ENCODE data around the gene S100A7.
"Not testable (repeated sequence)": the region's sequence is repeated elsewhere in the genome, so short reads cannot be mapped to it uniquely, and the experiment has no call there.

Gene S100A7

GRCh38 chr1:153430166-153430553, 30.3 kb downstream of the S100A7 start:
- no peak for DNase-seq

GRCh38 chr1:153429266-153430165, 30.9 kb downstream of the S100A7 start:
- DNase-seq: no peak

- no peak for DNase-seq
Measured at GRCh38 chr1:153428791-153429190, 31.7 kb downstream of the S100A7 start.

GRCh38 chr1:153428073-153428638, 32.3 kb downstream of the S100A7 start:
- DNase-seq: no peak

GRCh38 chr1:153426809-153427208, 33.6 kb downstream of the S100A7 start:
- DNase-seq: no peak

- peak; percentile 67 for DNase-seq
Measured at GRCh38 chr1:153422450-153423068, 37.9 kb downstream of the S100A7 start.

- DNase-seq: no peak
Measured at GRCh38 chr1:153420306-153420705, 40.1 kb downstream of the S100A7 start.

- DNase-seq: not testable (repeated sequence)
Measured at GRCh38 chr1:153419436-153419793, 41.0 kb downstream of the S100A7 start.

- DNase-seq: not testable (repeated sequence)
Measured at GRCh38 chr1:153418758-153419435, 41.6 kb downstream of the S100A7 start.

GRCh38 chr1:153417136-153417888, 43.1 kb downstream of the S100A7 start:
- DNase-seq: no peak

- no peak for DNase-seq
Measured at GRCh38 chr1:153415850-153416570, 44.4 kb downstream of the S100A7 start, which contains the start of gene S100A7A. S100A7A (plus strand) TSS chr1:153416520; CDS start chr1:153418083, 1,563 bp downstream.

GRCh38 chr1:153413961-153414360, 46.5 kb downstream of the S100A7 start:
- not testable (repeated sequence) for DNase-seq

Data from T-helper 9 cell (primary cell).